HG02623 (cell line): ENCODE data around the gene RAX2.
"Not testable (repeated sequence)": the region's sequence is repeated elsewhere in the genome, so short reads cannot be mapped to it uniquely, and the experiment has no call there.

Source experiments
- ATAC-seq: cut with Tn5 transposase; IDR thresholded peaks from one replicate; pipeline ENCODE4 v1.9.1; 2021; ENCODE audit warnings: moderate library complexity; ENCODE audit not compliant: unreplicated experiment

RAX2 gene

DNA sequence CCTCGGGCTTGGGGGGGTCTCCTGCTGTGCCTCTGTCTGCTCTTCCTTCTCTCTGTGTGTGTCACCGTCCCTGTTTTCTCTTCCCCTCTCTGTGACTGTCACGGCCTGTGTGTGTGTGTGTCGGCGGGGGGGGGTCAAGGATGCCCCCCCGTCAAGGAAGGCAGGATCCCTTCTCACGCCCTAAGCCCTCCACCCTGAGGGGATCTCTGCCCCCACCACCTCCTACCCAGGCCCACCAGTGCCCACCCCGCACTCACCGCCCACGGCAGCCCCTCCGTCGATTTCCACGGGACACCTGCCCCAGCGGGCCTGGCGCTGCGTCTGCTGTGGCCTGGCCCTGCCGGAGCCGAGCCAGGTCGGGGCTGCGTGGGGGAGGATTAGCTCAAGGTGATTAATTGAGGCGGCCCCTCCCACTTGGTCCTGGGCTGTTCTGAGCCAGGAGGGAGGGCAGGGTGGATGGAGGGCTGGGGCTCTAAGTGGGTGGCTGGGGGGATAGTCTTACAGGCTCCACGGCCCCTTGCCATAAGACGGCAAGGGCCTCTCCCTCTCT lies at the start of gene RAX2:
Gene RAX2, minus strand, starts transcription at position 323 of the 550 bp plus-strand sequence. CDS start 486 bp downstream, outside the sequence.
- ATAC-seq, result no peak

DNA sequence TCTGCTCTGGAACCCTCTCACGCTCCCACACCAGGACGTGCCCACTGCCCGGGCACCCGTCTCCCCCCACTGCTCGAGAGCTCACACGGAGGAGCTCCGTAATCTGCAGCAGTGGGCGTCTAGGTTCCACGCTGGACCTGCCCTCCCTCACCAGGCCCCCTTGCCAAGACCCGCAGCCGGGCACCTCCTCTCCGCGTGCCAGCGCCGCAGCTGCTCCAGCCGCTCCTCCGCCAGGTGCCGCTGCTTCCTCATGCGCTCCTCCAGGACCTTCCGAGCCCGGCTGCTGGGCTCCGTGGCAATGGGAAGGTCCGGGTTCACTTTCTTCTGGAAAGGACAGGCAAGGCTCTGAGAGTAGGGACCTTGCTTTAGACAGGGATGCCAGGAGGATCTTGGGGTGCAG lies 49.1 kb upstream of the RAX2 start:
- ATAC-seq, result no peak

DNA sequence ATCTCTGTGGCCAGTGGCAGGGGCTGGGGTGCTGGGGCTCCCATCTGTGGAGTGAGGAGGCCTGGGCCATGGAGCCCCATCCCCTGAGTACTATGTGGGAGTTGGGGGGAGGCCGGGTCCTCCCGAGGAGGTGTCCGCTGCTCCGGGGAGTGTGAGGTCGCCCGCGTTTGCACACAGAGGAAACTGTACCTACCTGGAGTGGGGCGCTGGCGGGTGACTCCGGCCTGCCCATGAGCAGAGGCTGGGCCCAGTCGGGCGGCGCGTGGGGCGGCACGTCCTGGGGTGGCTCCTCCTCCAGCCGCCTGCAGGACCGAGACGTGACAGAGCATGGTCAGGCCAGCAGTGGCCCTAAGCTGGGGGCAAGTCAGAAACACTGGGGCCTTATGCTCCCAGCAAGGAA lies 48.0 kb upstream of the RAX2 start:
- ATAC-seq, result no peak

DNA sequence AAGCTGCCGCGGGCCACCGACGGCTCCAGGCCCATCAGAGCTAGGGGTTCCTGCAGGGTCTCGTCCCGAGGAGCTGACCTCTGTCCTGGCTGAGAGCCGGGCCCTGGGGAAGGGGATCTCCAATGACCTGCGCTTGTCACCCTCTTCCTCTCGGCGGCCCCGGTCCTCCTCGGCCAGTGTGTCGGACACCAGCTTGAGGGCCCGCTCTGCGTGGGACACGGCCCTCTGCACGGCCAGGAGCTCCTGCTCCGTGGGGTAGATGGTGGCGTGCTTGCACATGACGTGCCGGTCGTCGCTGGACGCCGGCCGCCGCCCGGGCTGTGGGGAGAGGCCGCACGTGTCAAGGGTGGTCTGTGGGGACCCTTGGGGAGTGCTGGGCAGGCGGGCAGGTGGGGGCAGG lies 46.9 kb upstream of the RAX2 start:
- no peak for ATAC-seq

DNA sequence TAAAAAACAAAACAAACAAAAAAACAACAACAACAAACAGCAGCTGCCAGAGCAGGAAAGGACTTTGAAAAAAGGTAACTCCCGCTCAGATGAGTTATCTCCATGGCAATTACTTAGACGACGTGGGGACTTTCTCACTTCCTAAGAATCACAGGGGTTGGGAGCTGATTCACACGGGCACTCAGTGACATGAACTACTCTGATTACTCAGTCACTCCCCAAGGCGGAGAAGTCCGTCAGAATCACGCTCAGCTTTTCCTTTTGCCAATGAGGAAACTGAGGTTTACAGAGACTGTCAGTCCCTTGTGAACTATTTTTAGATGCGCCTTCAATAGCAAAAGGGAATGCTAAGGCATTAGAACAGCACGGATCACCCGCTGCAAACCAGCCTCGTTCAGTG lies 46.4 kb upstream of the RAX2 start:
- ATAC-seq, result no peak

DNA sequence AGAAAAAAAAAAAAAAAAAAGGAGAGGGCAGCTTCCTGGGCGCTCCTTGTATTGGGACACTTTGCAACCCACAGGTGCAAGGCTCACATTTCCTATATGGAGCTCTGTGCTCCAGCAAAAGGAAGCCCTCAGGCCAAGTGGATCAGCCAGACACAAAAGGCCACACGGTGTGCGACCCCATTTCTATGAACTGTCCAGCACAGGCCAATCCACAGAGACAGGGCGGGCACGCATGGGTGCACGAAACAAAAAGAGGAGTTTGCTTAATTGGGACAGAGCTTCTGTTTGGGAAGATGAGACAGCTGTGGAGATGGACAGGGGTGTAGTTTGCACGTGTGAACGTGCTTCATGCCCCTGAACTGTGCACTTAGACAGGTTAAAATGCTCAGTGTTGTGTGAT lies 45.7 kb upstream of the RAX2 start:
- ATAC-seq, result no peak

DNA sequence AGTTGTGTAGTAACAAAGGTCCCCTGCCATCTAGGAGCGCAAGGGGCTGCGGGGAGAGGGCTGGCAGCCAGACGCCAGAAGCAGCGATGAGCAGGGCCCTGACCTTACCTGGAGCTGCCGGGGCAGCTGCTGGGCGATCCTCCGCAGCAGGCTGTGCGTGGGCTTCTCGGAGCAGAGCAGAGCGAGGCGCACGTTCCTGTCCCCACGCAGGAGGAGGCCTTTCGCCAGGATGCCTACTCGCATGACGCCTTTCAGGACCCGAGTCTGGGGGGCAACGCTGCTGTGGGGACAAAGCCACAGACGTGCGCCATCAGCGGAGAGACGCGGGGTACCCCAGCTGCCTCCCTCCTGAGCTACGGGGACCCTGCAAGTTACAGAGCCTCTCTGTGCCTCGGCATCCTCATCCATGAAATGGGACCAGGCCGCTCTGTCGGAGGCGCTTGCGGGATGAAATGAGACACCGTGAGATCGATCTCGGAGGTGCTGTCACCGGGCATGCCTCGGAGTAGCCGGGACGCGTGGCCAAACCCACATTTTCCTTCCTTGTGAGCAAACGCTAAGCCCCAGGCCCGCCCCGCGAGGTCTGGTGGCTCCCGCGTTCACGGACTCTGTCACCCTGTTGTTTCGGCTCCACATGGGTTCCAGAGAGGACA lies 44.7 kb upstream of the RAX2 start:
- no peak for ATAC-seq

DNA sequence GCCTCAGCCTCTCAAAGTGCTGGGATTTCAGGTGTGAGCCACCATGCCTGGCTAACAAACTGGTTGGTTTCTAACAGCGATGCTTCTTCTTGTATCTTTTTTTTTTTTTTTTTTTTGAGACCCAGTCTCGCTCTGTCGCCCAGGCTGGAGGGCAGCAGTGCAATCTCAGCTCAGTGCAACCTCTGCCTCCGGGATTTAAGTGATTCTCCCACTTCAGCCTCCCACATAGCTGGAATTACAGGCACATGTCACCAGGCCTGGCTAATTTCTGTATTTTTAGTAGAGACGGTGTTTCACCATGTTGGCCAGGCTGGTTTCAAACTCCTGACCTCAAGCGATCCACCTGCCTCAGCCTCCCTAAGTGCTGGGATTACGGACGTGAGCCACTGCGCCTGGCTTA lies 44.1 kb upstream of the RAX2 start:
- not testable (repeated sequence) for ATAC-seq

DNA sequence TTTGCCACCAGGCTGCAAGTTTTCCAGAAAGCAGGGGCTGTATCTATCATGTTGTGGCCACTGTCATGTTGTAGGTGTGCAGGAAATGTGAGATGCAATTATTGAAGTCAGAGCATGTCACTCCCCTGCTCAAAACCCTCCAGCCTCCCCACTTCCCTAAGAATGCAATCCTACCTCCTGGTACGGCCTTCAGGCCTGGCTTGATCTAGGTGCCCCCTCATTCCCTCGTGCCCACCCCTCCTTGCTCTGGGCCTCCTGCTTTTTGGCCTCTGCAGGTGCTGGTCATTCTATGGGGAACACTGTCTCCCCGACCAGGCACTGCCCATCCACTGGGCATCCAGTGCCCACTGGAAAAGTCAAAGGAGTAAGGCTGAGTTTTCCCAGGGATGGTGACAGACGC lies 42.6 kb upstream of the RAX2 start:
- ATAC-seq, result no peak

DNA sequence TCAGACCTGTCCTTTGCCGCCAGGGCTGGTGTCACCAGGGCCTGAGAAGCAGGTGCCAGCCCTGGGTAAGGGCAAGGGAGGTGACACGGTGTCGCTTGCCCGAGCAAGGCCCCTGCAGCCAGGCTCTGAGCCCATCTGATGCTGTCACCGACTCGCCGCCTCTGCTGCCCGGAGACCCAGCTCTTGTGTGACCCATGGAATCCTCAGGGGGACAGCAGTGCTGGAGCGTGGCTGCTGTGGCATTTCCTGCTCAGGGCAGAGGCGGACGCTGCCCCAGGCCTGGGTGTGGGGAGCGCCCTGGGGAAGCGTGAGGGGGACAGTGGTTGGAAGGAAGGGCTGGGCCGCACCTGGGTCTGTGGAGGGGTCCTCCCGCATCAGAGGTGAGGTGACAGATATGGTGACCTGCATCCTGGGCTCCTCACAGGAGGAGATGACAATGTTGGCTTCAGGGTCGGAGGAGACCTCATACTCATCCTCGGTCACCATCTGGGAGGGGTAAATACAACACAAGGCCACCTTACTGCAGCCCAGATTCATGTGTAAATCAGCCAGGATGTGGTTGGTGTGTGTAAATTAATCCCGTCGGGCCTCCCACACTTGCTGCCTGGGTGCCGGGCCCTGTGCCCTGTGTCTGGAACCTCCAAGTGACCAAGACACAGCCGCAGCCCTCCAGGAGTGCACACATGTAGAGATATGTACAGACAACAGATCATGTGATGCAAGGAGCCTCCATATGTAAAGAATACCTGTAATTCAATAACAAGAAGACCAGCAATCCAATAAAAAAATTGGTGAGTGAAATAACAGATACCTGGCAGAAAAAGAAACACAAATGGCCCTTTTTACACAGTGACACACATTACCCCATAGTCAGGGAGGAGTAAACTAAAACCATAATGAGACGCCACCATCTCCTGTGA lies 41.7 kb upstream of the RAX2 start:
- no peak for ATAC-seq

DNA sequence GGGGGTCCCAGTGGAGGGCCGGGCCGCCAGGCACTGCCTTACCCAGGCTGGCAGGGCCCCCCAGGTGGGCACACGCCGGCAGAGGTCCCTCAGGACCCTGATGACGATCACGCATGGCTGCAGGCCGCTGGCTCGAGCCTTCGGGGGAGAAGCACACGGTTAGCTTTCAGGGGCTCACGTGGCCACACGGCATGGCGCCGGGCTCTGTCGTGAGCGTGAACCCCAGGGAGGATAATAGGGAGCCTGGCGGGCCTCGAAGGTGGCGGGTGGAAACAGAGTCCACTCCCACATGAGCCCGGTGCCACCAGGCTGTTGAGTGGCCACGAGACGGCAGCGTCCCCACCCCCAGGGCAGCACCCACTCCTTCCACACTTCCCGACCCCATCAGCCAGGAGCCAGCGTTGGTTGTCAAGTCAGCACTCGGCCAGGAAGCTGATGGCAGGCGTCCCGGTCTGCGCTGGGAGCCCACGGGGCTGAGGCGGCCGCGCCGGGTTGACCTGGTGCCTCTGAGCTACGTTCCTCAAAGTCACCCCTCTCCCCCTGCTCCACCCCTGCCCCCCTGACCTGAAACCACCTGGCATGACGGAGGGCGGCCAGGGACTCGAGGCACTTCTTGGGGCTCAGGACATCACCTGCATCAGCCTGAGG lies 38.8 kb upstream of the RAX2 start:
- ATAC-seq, result no peak

DNA sequence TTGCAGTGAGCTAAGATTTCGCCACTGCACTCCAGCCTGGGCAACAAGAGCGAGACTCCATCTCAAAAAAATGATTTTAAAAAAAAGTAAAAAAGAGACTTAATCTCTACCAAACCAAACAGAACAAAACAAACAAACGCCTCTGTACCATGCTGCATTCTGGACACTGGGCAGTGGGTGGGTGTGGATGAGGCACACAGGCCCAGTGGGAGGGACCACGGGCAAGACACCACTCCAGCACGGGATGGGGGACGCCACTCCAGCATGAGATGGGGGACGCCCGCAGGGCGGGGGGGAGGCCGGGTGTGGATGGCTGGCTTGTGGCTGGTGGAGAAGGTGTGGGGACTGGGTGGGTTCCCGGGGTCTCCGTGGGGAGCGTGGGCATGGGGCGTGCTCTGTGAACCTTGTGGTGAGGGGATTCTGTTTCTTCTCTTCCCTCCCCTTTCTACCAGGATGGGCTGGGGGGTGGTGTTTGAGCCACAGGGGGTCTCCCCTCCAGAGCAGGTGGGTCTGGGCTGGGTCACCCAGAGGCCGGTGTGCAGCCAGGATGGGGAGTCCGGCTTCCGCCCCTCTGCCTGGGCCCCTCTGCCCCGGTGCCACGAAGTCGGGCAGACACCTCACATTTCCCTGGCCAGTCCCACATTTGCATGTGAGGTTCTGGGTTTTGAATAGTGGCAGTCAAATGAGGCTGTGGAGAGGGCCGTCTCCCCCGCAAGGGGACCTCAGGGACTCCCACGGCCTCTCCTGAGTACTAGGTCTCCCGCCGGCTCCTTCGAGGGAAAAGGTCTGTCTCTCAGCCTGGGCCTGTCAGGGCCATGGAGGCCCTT lies 38.1 kb upstream of the RAX2 start:
- ATAC-seq, result no peak

DNA sequence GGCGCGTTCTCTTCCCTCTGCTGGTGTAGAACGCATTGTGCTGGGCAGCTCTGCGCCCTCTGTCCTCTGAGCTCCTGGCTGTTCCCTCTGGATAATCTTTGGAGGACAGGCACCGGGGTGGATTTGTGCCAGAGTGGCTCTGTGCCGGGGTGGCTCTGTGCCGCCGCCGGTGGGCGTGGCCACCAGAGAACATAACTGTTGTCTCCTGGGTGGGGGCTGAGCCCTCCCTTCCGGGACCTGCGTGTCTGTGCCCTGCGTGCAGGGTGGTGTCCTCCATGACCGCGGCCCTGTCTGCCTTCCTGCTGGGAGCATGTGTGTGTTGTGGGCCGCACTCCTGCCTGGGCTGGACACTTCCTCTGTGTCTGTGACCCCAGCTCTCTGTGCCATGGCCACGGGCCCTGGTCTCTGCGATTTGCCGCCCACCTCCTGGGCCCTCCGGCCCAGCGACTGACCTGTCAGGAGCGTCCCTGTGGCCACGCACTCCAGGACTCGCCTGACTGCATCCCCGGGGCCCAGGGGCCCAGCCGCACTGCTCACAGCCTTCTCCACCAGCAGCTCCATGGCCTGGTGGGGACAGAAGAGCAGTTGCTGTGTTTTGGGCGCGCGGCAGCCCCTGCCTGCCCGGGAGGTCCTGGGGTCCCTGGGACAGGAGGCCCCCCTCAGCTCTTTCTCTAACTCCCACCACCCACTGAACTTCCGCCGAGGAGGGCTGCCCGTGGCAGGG lies 36.6 kb upstream of the RAX2 start:
- no peak for ATAC-seq

DNA sequence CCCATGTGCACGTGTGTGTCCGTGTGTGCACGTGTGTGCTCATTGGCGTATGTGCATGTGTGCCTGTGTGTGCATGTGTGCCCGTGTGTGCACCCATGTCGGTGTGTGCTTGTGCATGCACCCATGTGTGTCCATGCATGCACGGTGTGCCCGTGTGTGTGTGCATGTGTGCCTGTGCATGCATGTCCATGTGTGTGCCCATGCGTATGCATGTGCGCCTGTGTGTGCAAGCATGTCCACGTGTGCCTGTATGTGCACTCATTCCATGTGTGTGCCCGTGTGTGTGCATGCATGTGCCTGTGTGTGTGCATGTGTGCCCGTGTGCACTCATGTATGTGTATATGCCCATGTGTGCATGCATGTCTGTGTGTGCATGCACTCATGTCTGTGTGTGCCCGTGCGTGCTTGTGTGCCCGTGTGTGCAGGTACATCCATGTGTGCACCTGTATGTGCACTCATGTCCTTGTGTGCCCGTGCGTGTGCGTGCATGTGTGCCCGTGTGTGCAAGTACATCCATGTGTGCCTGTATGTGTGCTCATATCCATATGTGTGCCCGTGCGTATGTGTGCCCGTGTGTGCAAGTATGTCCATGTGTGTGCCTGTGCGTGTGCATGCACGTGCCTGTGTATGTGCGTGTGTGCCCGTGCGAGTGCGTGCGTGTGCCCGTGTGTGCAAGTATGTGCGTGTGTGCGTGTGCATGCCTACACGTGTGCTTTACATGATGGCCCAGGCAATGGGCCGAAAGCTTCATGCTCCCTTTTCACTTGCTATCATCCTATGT lies 35.7 kb upstream of the RAX2 start:
- ATAC-seq, result no peak

DNA sequence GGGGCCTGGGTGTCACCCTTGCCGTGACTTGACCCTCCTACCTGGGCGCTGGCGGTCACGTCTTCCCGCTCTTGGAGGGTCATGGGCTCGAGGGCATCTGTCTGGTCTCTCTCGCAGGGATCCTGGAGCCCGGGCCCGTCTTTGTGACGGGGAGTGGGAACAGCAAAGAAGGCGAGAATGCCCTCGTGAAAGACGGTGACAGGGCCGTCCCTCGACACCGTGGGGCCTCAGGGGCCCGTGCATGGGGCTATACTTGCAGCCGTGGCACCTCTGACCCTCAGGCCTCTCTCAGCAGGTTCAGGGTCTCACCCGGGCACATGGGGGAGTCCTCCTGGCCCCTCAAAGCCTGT lies 35.1 kb upstream of the RAX2 start:
- no peak for ATAC-seq

DNA sequence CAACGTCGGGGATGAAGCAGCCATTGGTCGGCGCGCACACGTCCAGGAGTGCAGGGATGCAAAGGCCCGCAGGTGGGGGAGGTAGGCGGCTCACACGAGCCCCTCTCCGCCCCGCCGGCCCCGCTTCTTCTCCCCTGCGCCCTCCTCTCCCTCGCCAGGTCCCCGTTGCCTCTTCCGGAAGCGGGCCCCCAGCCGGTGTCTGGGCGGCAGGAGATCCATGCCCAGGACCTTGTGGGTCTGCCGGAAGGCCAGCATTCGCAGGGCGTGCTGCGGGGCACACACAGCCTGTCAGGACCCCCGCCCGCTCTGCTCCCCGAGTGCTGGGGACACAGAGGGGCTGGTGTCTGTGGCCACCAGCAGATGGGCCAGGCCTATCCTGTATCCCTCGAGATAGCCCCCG lies 33.8 kb upstream of the RAX2 start:
- no peak for ATAC-seq

DNA sequence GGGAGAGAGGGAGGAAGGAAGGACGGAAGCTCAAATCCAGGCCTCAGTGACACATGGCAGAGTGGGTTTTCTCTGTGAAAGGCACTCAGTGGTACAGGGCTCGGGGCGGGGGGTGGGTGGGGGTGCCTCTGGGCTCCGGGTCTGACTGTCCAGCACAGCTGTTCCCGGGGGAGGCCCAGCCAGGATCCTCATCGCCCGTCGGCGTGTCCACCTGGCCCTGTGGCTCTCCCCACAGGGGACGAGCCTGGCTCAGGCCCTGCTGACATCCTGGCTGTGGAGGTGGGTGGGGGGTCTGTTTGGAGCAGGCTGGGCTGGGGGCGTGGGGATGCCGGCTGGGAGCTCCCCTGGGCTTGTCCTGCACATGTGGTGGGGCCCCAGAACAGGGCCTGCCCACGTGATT lies 32.4 kb upstream of the RAX2 start:
- ATAC-seq, result no peak

DNA sequence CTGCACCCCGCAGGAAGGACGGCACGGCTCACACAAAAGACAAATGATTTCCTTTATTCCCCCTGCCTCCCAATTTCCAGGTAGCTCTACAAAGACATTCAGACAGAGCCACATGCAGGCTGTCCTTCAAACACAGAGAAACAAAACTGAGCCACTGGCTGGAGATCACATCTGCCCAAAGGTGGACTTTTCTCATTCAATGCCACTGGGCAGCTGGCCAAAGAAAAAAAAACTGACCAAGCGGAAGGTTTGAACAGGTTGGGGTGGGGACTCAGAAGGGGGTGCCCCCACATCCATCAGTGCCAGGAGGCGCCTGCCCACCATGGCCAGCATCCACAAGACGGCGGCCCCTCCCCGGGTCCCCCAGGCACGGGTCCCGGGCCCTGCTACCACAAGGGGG lies 32.0 kb upstream of the RAX2 start:
- no peak for ATAC-seq

DNA sequence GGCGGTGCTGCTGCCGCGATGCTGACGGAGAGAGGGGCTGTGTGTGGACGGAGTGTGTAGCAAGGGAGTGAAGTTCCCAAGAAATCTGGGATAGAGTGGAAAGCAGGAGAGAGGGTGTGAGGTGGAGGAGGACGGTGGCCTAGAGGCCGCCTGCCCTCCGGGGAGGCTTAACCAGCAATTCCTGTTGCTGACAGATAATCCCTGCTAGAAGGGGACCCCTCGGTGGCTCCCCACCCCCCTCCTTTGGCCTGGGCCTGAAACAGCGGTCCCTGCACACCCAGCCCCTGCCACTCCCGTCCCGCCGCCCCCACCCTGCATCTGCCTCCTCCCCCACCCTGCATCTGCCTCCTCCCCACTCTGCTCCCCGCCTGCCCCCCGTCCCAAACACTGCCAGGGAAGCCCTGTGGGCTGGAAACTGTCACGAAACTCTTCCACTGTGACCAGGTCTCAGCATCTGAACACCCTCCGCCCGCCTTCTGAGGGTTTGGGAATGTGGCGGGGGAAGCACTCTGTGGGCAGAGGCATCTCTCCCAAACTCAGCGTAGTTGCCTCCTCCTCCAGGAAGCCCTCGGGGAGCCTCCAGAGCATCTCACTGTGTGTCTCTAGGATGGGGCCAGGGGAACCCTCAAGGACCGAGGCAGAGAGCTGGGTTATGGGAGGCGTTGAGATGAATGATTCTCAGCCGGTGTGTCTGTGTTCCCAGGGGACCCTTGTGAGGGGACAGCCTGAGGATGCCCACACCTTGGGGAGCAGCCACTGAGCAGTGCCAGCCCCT lies 31.3 kb upstream of the RAX2 start:
- no peak for ATAC-seq
